Right lobe of liver (tissue), 4 donors: Measurements from ENCODE around the gene ARID3B.
"Not testable (repeated sequence)": the region's sequence is repeated elsewhere in the genome, so short reads cannot be mapped to it uniquely, and the experiment has no call there.

Experiments used
- POLR2A ChIP-seq: fragments of 450-650 bp; IDR thresholded peaks from one replicate; pipeline ENCODE4 v1.6.1; 2017; ENCODE audit warnings: antibody characterized with exemption, mild to moderate bottlenecking
- TF ChIP-seq, protein P1 (sequence below), 4 donors: fragments of 200-600 bp in 3 of 4; fragments of 450-650 bp in 1 of 4; IDR thresholded peaks; one replicate each; pipeline versions ENCODE4 v1.5.1 to v1.8.0; 2016 to 2022; ENCODE audit warnings: antibody characterized with exemption in 4 of 4, mild to moderate bottlenecking in 2 of 4
- donor health status: DM: no; HTN: no; CAD: no.
- donor health status: DM: no; HTN: no; CAD: no.
- donor health status: DM: no; HTN: yes; CAD: no.

DNA sequence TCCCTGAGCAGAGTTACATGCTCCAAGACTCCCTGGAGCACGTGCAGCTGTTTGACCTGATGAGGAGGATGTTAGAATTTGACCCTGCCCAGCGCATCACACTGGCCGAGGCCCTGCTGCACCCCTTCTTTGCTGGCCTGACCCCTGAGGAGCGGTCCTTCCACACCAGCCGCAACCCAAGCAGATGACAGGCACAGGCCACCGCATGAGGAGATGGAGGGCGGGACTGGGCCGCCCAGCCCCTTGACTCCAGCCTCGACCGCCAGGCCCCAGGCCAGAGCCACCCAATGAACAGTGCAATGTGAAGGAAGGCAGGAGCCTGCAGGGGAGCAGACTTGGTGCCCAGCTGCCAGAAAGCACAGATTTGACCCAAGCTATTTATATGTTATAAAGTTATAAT, 88.7 kb downstream of the ARID3B start:
- TF ChIP-seq, protein P1, sequence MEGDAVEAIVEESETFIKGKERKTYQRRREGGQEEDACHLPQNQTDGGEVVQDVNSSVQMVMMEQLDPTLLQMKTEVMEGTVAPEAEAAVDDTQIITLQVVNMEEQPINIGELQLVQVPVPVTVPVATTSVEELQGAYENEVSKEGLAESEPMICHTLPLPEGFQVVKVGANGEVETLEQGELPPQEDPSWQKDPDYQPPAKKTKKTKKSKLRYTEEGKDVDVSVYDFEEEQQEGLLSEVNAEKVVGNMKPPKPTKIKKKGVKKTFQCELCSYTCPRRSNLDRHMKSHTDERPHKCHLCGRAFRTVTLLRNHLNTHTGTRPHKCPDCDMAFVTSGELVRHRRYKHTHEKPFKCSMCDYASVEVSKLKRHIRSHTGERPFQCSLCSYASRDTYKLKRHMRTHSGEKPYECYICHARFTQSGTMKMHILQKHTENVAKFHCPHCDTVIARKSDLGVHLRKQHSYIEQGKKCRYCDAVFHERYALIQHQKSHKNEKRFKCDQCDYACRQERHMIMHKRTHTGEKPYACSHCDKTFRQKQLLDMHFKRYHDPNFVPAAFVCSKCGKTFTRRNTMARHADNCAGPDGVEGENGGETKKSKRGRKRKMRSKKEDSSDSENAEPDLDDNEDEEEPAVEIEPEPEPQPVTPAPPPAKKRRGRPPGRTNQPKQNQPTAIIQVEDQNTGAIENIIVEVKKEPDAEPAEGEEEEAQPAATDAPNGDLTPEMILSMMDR (IDR thresholded peaks at IDR 0.05): not testable (repeated sequence)
- not testable (repeated sequence) for TF ChIP-seq POLR2A
